ENCODE measurements around the gene ANXA3. TPM values are rescaled to one million over a fixed set of nuclear protein-coding genes. Genes with fewer than 3 reads are reported as not detected.
A peak's percentile ranks its signal among the peaks of the same experiment; 100 is the strongest.

ANXA3 gene
- total RNA-seq, 4 donors from 2014 or later = 29.7 to 170 (median 95.7) TPM

- H3K9me3 ChIP-seq = no peaks in the 10 kb centered on the region
- no peaks in the 10 kb centered on the region for H3K36me3 ChIP-seq
- H3K27ac ChIP-seq = peak overlapping the region in 3 of 4 donors; percentile 20 to 74 (median 61)
- 94 to 95% methylated on average over 4 of the region's 4 CpGs for WGBS, 2 donors
- DNase-seq (ENCODE audit: low spot score in 2 of 2) = no peak
- peaks cover 0 to 59% (median 19%) of the 10 kb centered on the region in 4 donors for H3K4me1 ChIP-seq
- no peak for TF ChIP-seq EP300 (IDR thresholded peaks at IDR 0.05)
- TF ChIP-seq POLR2A (IDR thresholded peaks at IDR 0.05) = no peak
- TF ChIP-seq CTCF (IDR thresholded peaks at IDR 0.05) = no peak
- no peak overlapping the region for H3K4me3 ChIP-seq
- no peaks in the 10 kb centered on the region for H3K27me3 ChIP-seq
Measured at GRCh38 chr4:78651250-78651860, 99.8 kb downstream of the ANXA3 start.

- H3K9me3 ChIP-seq = no peaks in the 10 kb centered on the region
- no peak overlapping the region for H3K4me3 ChIP-seq
- H3K36me3 ChIP-seq = no peaks in the 10 kb centered on the region
- H3K27me3 ChIP-seq = no peaks in the 10 kb centered on the region
- TF ChIP-seq EP300 (IDR thresholded peaks at IDR 0.05) (peak in 1 of 2 donors; percentile 72), CTCF (IDR thresholded peaks at IDR 0.05) (no peak)
- peak overlapping the region in 3 of 4 donors; percentile 20 to 74 (median 61) for H3K27ac ChIP-seq
- peaks cover 0 to 57% (median 16%) of the 10 kb centered on the region in 4 donors for H3K4me1 ChIP-seq
- 21 to 25% methylated on average over 1 of the region's 1 CpG for WGBS, 2 donors
- peak in 1 of 2 donors; percentile 33 for DNase-seq (ENCODE audit: low spot score in 2 of 2)
Measured at GRCh38 chr4:78652282-78652876, 100.8 kb downstream of the ANXA3 start.

GRCh38 chr4:78653655-78654054 lies 102.1 kb downstream of the ANXA3 start:
- H3K9me3 ChIP-seq = no peaks in the 10 kb centered on the region
- no peak overlapping the region for H3K4me3 ChIP-seq
- H3K27me3 ChIP-seq = no peaks in the 10 kb centered on the region
- H3K4me1 ChIP-seq = peaks cover 0 to 66% (median 19%) of the 10 kb centered on the region in 4 donors
- TF ChIP-seq CTCF (IDR thresholded peaks at IDR 0.05) = no peak
- TF ChIP-seq POLR2A (IDR thresholded peaks at IDR 0.05) = no peak
- TF ChIP-seq EP300 (IDR thresholded peaks at IDR 0.05) = no peak
- 27 to 34% methylated on average over 2 of the region's 2 CpGs for WGBS, 2 donors
- no peak for DNase-seq (ENCODE audit: low spot score in 2 of 2)
- H3K36me3 ChIP-seq = no peaks in the 10 kb centered on the region
- H3K27ac ChIP-seq = peak overlapping the region in 2 of 4 donors; percentile 0 to 74

- TF ChIP-seq EP300 (IDR thresholded peaks at IDR 0.05) (peak in 1 of 2 donors; percentile 7), CTCF (IDR thresholded peaks at IDR 0.05) (no peak)
- 20 to 36% methylated on average over 1 of the region's 1 CpG for WGBS, 2 donors
- Histone ChIP-seq H3K4me1 (peaks cover 0 to 78% (median 23%) of the 10 kb centered on the region in 4 donors), H3K4me3 (no peak overlapping the region), H3K27ac (no peak overlapping the region), H3K27me3 (no peaks in the 10 kb centered on the region), H3K9me3 (no peaks in the 10 kb centered on the region), H3K36me3 (no peaks in the 10 kb centered on the region)
- no peak for DNase-seq (ENCODE audit: low spot score in 2 of 2)
Measured at GRCh38 chr4:78654807-78655206, 103.2 kb downstream of the ANXA3 start.

- WGBS, 2 donors = 48 to 59% methylated on average over 7 of the region's 7 CpGs
- peak in 1 of 2 donors; percentile 31 for DNase-seq (ENCODE audit: low spot score in 2 of 2)
- Histone ChIP-seq H3K9me3 (no peaks in the 10 kb centered on the region), H3K27ac (peak overlapping the region in 3 of 4 donors; percentile 17 to 66 (median 56)), H3K4me3 (no peak overlapping the region), H3K4me1 (peaks cover 0 to 80% (median 24%) of the 10 kb centered on the region in 4 donors), H3K27me3 (no peaks in the 10 kb centered on the region), H3K36me3 (no peaks in the 10 kb centered on the region)
- TF ChIP-seq POLR2A (IDR thresholded peaks at IDR 0.05) = no peak
- no peak for TF ChIP-seq CTCF (IDR thresholded peaks at IDR 0.05)
- peak in 1 of 2 donors; percentile 84 for TF ChIP-seq EP300 (IDR thresholded peaks at IDR 0.05)
Measured at GRCh38 chr4:78656968-78657445, 105.4 kb downstream of the ANXA3 start.

Measured in tibial nerve (tissue), 4 donors.